A549 (cell line): ENCODE measurements around the gene TRIP6.

Experiments used
- CBX2 ChIP-seq: fragments of 200-600 bp; sonication (generic); IDR thresholded peaks from 2 replicates; pipeline ENCODE4 v1.6.1; 2016; ENCODE audit warnings: low read depth, mild to moderate bottlenecking, borderline replicate concordance
- CEBPB ChIP-seq, 2 experiments: fragments of >200 bp in 1 of 2; sonication (Bioruptor Twin) in 1 of 2; formaldehyde crosslinking in 1 of 2; IDR thresholded peaks; 2 replicates each; pipeline ENCODE4 v1.6.1; 2012 to 2016
- EP300 ChIP-seq, 2 experiments: fragments of >200 bp; sonication (Bioruptor Twin); formaldehyde crosslinking; IDR thresholded peaks; 2 replicates in 1 of 2; 3 replicates in 1 of 2; pipeline ENCODE4 v1.6.1; 2016 to 2017
- ZC3H11A ChIP-seq: fragments of 450-650 bp; IDR thresholded peaks from 2 replicates; pipeline ENCODE4 v1.6.1; 2014; ENCODE audit warnings: antibody characterized with exemption, mild to moderate bottlenecking
- TF ChIP-seq, protein P1 (sequence below): fragments of 250-450 bp; sonication (Bioruptor Pico); IDR thresholded peaks from 2 replicates; pipeline ENCODE4 v1.5.0; 2021; ENCODE audit warnings: mild to moderate bottlenecking, moderate library complexity, borderline replicate concordance
- TF ChIP-seq, protein P2 (sequence below): fragments of >200 bp; sonication (Bioruptor Twin); formaldehyde crosslinking; IDR thresholded peaks from 3 replicates; pipeline ENCODE4 v1.5.1; 2016

DNA sequence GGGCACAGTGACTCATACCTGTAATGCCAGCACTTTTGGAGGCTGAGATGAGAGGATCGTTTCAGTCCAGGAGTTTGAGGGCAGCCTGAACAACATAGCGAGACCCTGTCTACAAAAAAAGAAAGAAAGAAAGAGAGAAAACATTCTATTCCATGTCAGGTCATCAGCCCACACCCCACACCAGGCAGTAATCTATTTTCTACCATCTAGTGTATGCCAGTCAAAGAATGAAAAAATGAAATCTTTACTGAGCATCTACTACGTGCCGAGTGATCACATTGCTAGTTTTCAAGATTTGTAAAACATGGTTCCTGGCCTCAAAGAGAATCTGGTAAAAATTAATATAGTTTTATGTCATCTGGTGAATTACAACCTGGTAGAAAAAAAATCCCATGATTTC, 36.8 kb upstream of the TRIP6 start:
- no peak for TF ChIP-seq CEBPB (IDR thresholded peaks at IDR 0.05)
- TF ChIP-seq, protein P1, sequence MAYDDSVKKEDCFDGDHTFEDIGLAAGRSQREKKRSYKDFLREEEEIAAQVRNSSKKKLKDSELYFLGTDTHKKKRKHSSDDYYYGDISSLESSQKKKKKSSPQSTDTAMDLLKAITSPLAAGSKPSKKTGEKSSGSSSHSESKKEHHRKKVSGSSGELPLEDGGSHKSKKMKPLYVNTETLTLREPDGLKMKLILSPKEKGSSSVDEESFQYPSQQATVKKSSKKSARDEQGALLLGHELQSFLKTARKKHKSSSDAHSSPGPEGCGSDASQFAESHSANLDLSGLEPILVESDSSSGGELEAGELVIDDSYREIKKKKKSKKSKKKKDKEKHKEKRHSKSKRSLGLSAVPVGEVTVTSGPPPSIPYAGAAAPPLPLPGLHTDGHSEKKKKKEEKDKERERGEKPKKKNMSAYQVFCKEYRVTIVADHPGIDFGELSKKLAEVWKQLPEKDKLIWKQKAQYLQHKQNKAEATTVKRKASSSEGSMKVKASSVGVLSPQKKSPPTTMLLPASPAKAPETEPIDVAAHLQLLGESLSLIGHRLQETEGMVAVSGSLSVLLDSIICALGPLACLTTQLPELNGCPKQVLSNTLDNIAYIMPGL (CRISPR knock-in tag): no peak
- TF ChIP-seq, protein P2, sequence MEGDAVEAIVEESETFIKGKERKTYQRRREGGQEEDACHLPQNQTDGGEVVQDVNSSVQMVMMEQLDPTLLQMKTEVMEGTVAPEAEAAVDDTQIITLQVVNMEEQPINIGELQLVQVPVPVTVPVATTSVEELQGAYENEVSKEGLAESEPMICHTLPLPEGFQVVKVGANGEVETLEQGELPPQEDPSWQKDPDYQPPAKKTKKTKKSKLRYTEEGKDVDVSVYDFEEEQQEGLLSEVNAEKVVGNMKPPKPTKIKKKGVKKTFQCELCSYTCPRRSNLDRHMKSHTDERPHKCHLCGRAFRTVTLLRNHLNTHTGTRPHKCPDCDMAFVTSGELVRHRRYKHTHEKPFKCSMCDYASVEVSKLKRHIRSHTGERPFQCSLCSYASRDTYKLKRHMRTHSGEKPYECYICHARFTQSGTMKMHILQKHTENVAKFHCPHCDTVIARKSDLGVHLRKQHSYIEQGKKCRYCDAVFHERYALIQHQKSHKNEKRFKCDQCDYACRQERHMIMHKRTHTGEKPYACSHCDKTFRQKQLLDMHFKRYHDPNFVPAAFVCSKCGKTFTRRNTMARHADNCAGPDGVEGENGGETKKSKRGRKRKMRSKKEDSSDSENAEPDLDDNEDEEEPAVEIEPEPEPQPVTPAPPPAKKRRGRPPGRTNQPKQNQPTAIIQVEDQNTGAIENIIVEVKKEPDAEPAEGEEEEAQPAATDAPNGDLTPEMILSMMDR: no peak
- no peak for TF ChIP-seq EP300 (IDR thresholded peaks at IDR 0.05)
- no peak for TF ChIP-seq ZC3H11A
- no peak for TF ChIP-seq CBX2
